HS-5 (cell line): Measurements from ENCODE around the gene APOLD1.
"Not testable (repeated sequence)": the region's sequence is repeated elsewhere in the genome, so short reads cannot be mapped to it uniquely, and the experiment has no call there.

Experiments used
- DNase-seq: peaks from one replicate; pipeline ENCODE4 v3.0.0-alpha.2; 2012; ENCODE audit warnings: low read depth

APOLD1 gene, protein sequence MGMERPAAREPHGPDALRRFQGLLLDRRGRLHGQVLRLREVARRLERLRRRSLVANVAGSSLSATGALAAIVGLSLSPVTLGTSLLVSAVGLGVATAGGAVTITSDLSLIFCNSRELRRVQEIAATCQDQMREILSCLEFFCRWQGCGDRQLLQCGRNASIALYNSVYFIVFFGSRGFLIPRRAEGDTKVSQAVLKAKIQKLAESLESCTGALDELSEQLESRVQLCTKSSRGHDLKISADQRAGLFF

DNA sequence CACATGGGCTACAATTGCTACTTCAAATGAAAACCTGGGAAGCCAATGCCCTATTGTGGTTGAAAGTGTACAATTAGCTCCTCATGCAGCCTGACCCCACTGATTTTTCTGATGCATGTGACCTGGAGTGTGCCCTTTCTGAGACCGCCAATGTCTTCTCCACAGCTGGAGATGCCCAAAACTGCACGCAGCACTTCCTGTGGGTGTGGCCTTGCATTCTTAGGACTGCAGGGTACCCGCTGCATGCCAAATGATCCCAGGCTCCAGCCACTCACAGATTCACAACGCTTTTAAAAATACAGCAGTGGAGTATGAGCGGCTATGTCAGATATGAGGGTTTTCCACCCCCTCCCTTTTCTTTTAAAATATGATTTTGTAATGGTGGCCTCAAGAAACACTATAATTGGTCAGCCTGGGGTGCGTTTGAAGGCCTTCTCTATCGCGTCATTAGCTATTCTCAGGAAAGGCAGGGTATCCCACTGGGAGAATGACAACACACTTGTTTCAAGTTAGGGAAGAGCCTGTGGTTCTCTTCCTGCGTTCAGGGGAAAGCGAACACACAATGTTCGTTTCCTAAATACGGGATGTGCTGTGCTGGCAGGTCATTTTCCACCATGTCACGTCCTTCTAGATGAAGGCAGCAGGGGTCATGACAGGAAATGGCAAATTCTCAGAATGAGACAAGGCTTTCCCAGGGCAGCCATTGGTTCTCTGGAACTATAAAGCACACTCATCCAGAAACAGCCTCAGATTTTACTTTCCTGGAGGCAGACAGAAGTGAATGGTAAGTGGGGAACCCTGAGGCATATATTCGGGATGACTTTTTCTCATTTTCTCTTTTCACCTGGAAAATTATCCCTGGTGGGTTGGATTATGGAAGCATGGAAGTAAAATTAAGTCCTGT is at the start of gene APOLD1:
TSS of gene APOLD1 (plus strand) at position 749 of the 904 bp plus-strand sequence. CDS start at position 782, 33 bp downstream.
- no peak for DNase-seq

DNA sequence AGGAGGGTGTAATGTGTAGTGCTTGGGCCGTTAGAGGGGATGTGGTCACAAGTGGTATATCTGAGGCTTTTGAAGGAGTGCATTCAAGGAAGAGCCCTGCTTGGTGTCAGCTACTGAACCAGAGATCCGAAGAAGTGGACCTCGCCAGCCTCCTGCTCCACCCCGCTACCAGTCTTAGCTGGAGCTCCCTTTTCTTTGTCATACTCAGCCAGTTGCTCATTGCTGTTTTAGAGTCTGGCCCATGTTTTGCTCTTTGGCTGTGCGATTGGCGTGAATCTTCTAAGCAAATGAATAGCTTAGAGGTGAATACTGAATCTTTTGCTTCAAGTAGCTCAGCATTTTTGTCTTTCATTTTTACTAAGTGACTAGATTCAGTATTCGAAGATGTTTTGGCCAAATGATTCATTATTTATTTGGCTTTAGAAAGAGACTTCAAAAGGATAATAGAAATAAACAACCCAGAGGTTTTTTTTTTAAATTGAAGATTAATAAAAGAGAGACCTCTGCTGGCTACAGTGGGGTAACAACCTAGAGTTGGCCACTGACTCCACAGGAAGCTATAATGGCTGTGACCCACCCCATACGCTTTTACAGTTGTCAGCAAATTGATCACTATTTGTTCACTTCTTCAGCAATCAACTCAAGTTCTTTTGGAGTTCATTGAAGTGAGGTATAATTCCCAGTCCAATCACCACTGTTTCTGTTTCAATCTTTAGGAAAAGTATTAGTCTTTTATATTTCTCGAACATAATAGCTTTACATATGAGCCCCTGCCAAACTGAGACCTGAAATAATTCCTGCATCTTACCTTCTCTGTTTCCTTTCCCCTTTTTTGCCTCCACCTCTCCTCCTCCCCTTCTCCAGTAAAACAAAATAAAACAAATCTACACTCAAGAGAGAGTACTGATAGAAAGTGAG is 48.4 kb upstream of the APOLD1 start:
- DNase-seq, result no peak

- DNase-seq, result not testable (repeated sequence)
Measured at GRCh38 chr12:12738152-12738551, 47.3 kb upstream of the APOLD1 start.

- DNase-seq, result no peak
Measured at GRCh38 chr12:12741660-12742059, 43.8 kb upstream of the APOLD1 start.

DNA sequence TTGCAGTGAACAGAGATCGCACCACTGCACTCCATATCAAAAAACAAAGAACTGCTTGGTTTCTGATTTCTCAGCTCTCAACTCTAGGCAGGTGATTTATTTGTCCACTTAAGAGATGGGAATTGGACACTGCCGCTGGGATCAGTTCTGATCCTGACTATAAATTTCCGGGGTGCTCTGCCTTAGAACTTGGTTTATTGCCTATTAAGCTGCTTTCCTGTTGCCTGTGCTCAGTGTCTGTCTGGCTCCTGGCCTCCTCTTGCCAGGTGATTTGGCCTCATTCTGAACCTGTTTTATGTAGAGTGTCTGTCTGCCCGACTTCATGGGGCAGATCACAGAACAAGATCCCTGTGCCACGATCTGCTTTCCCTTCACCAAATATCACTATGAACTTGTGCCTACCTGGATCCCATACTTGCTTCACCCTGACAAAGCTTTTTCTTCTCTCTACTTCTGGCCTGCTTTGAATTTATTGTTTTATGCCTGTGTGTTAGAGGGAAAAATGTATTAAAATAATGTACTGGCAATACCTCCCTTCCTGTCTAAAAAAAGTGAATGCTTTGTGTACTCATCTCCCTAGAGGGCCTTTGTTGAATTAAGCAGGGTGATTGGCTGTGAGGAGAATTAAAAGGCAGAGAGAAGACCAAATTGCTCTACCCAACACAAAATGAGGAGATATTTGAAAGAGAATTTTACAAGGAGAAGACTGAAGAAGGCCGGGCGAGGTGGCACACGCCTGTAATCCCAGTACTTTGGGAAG is 40.7 kb upstream of the APOLD1 start:
- no peak for DNase-seq

DNA sequence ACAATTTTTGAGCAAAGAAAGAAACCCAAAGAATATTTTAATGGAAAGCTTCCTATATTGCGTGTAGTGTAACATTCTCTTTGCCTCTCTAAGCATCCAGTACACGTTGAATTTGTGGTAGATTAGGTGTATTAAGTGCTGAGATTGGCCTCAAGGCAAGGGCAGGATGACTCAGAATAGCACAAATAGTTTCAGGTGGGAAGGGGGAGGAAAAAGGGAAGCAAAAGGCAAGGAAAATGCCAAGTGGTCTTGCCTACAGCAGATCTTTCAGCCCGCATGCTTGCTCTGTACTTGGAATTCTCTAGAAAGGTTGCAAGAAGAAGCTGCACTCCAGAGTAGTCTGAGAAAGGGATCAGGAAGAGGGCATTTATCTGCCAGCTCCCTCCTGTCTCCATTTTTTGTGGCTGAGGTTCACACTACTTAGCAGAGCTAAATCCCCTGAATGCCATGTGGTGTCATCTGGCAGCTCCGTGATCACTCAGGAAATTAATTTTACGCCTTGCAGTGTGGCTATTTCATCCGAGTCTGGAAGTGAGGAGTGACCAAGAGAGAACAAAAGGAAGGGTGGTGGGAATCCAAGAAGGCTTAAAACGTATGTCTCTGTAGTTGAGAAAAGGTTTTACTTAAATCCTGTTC is 39.8 kb upstream of the APOLD1 start:
- DNase-seq, result no peak

DNA sequence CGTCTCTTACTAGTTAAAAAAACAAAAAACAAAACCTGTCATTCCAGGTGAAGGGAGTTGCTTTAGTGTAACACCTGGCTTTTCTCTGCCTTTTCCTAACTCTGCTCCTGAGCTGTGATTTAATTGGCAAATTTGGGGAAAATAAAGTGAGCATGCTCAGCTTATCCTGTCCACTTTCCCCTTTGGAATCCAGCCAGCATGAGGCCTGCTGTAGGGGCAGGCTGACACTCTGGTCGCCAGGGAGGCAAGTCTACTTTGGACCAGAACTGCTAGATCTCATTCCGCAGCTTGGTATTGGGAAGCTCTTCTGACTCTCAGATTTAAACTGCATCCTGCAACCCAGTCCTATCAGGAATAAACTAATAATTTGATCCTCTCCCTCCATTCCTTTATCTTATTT is 38.2 kb upstream of the APOLD1 start:
- DNase-seq, result no peak

DNA sequence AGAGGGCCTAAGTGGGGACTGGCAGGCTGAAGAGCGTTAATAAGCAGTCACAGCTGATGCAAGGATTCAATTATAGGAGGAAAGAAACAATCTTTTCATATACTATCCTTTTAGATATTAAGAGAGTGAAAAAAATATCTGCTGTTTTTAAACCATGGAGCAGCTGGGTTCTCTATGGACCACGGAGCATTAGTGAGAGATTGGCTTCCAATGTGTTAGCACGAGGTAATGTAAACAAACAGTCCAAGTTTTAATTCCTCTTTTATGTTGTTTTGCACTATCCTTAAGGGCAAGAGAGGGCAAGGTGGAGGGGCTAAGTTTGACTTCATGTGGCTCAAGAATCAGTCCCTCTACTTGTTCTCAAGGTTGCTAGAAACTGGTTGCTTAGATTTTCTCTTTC is 37.4 kb upstream of the APOLD1 start:
- no peak for DNase-seq

DNA sequence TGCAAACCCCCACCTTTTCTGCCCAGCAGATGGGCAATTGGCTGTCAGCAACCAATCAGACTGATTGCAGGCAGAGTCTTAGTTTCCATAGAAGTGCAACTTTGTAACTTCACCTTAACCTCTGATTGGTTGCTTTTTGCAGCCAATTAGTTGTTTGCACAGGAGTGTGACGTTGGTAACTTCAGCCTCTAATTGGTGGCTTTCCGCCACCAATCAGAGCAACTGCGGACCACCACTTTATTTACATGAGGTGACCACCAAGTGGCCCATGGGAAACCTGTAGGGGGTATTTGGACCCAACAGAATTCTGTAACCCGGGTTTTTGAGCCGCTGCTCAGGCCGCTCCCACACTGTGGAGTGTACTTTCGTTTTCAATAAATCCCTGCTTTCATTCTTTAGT is 36.0 kb upstream of the APOLD1 start:
- no peak for DNase-seq

DNA sequence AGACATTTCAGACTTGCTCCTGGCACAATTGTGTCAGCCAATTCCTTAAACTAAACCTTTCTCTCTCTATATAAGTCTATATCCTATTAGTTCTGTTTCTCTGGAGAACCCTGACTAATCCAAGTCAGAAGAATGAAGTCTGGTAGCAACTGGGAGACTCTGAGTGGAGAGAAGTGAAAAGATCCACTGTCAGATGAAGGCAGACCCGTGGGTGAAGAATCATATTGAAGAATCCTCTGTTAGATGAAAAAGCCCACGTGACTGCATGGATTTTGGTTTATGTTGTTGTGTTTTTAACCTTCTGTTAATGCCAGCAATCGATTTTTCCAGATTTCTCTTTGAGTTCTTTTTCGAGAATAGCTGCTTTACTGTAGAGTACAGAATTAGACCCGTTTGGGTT is 29.5 kb upstream of the APOLD1 start:
- DNase-seq, result no peak

DNA sequence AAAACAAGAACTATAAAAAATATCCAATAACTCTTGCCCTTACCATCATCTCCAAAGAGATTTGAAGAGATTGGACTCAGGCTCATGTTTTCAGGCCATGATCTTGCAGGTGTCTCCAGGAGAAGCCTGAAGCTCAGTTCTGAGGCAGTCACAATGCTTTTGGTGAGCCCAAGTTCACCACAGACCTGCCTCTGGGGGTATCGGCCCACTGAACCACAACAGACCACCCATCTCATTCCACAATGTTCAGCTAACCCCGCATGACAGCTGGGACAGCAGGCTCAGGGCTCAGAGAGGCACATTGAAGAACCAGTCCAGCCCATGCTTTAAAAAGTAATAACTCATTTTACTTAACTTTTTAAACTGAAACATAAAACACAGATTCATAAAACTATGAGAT is 28.3 kb upstream of the APOLD1 start:
- no peak for DNase-seq

GRCh38 chr12:12759234-12759915 is 26.1 kb upstream of the APOLD1 start:
- no peak for DNase-seq

- DNase-seq, result no peak
Measured at GRCh38 chr12:12764824-12765223, 20.6 kb upstream of the APOLD1 start.

GRCh38 chr12:12770262-12770661 is 15.2 kb upstream of the APOLD1 start:
- no peak for DNase-seq

- no peak for DNase-seq
Measured at GRCh38 chr12:12774791-12775190, 10.7 kb upstream of the APOLD1 start.

DNA sequence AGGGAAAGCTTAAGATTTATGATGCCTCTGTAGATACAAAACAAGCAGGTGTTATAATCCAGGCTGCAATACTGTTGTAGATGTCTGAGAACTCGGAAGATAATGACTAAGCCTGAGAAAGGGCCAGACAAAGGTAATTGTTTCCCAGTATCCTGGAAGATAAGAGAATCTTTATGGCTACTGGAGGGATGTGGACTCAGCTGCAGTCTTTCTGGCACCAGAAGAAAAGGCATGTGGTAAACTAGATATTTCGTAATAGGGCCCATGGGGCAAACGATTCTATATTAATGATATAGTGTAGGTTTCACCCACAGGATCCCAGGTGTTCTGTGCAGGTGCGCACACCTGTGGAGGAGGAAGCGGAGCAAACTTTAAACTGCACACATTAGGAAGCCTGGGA is 9.2 kb upstream of the APOLD1 start:
- no peak for DNase-seq

DNA sequence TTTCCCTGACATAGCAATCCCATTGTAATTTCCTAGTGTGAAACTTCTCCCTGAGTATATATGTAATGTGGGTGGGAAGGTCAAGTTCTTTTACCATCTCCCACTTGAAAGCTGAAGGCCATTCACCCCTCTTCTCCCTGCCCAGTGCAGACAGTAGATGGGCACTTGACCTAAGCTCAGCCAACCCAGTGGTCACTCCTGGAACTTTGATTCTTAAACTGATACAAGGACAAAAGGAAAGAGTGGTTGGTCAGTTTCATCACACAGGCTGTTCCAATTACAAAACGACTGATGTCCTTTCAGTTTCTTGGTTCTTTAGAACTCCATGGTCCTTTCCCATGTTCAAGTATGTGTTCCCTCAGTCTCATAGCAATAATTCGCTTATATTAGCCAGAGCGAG is 8.4 kb upstream of the APOLD1 start:
- DNase-seq, result no peak

DNA sequence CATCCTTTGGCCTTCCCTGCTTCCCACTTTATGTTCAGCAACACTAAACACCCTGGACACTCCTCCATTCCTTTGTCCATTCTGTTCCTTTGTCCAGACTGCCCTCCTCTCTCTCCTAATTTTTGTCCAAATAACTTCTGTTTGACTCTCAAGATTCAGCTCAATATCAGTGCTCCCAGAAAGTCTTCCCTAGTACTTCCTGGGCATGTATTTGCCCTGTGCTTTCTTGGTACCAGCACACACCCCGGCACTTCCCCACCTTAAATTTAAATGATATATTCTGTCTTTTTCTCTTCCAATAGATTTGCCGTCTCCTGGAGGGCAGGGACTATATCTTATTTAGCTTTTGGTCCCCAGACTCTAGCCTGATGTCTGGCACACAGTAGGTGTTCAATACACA is 6.5 kb upstream of the APOLD1 start:
- no peak for DNase-seq

- DNase-seq, result peak; percentile 81
Measured at GRCh38 chr12:12779529-12779928, 5.9 kb upstream of the APOLD1 start.

DNA sequence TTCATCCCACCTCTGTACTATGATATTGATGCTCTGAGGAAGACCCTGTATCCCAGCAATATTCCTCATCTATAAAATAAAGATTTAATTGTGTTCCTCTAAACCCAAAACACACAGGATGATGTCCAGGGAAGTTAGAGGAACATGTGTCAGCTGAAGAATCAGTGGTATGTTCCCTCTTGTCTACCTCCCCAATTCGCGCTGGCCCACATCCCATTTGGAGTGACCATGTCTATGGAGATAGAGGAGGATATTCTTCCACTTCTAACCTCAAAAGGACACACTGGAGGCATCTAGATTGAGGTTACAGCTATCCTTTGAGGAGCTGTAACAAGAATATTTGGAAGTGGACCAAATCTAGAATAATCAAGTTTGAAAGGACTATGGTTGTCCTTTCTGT is 1.3 kb upstream of the APOLD1 start:
- no peak for DNase-seq

- no peak for DNase-seq
Measured at GRCh38 chr12:12786351-12786705, 869 bp downstream of the APOLD1 start.
